A673 (cell line): ENCODE results near the gene OR52B6. TPM values are rescaled to one million over a fixed set of nuclear protein-coding genes. Genes with fewer than 3 reads are reported as not detected.

ENCODE experiments used
- BruUV-seq: library from RNA; stranded (reverse); fragments of 400-500 nt; replicated peaks from 2 replicates; lab custom pipeline; 2021; lab: Mats Ljungman, UMichigan
- CTCF ChIA-PET: fragments of 300-600 bp; sonication (Branson Sonifier 250); formaldehyde crosslinking; loops from one replicate; lab custom pipeline; 2022; ENCODE audit warnings: antibody characterized with exemption; lab: Charles Lee
- POLR2A ChIA-PET: fragments of 300-600 bp; sonication (Branson Sonifier 250); formaldehyde crosslinking; loops from one replicate; lab custom pipeline; 2022; ENCODE audit warnings: antibody characterized with exemption; ENCODE audit not compliant: low non-redundant PET; lab: Charles Lee
- DNase-seq: peaks from one replicate; pipeline ENCODE4 v3.0.0-alpha.2; 2015; ENCODE audit warnings: low spot score
- H3K27ac ChIP-seq: fragments of 200-600 bp; sonication (generic); 2 replicates; pipeline ENCODE4 v1.5.1; 2016; ENCODE audit warnings: mixed run types, low read depth, mild to moderate bottlenecking, mixed read lengths, antibody characterized with exemption, low read length; ENCODE audit not compliant: poor library complexity, severe bottlenecking
- H3K27me3 ChIP-seq: fragments of 200-600 bp; sonication (generic); replicated peaks from 2 replicates; pipeline ENCODE4 v1.6.1; 2017; ENCODE audit warnings: mixed run types, low read depth, mild to moderate bottlenecking, mixed read lengths, antibody characterized with exemption, low read length; ENCODE audit not compliant: insufficient read depth, poor library complexity
- H3K36me3 ChIP-seq: fragments of 200-600 bp; sonication (generic); 2 replicates; pipeline ENCODE4 v1.6.1; 2016; ENCODE audit warnings: mixed run types, mild to moderate bottlenecking, mixed read lengths, antibody characterized with exemption, low read length; ENCODE audit not compliant: insufficient read depth, poor library complexity, severe bottlenecking
- H3K4me1 ChIP-seq: fragments of 200-600 bp; sonication (generic); 2 replicates; pipeline ENCODE4 v1.6.1; 2017; ENCODE audit warnings: mixed run types, mild to moderate bottlenecking, mixed read lengths, antibody characterized with exemption, low read length; ENCODE audit not compliant: insufficient read depth, poor library complexity, severe bottlenecking
- H3K4me3 ChIP-seq: fragments of 200-600 bp; sonication (generic); 2 replicates; pipeline ENCODE4 v1.5.1; 2016; ENCODE audit warnings: low read depth, mixed run types, mild to moderate bottlenecking, mixed read lengths, low read length; ENCODE audit not compliant: poor library complexity, severe bottlenecking
- H3K9me3 ChIP-seq: fragments of 200-600 bp; sonication (generic); 2 replicates; pipeline ENCODE4 v1.6.1; 2016; ENCODE audit warnings: mixed run types, low read depth, mild to moderate bottlenecking, mixed read lengths, antibody characterized with exemption, low read length; ENCODE audit not compliant: poor library complexity, severe bottlenecking
- EZH2 ChIP-seq: fragments of 200-600 bp; sonication (generic); IDR thresholded peaks from 2 replicates; pipeline ENCODE4 v1.6.1; 2017; ENCODE audit warnings: borderline replicate concordance, low read depth, mild to moderate bottlenecking, mixed read lengths, antibody characterized with exemption, low read length; ENCODE audit not compliant: poor library complexity, severe bottlenecking
- intact Hi-C: fragments of 100-400 bp; cut with micrococcal nuclease; formaldehyde crosslinking; loops from one replicate; pipeline ENCODE4 v1.10.0; 2022; ENCODE audit not compliant: unreplicated experiment
- total RNA-seq: library from RNA; stranded (reverse); gene quantifications from 2 replicates; pipeline ENCODE4 v1.2.3, GENCODE V29; 2021
- TF ChIP-seq, protein P1 (sequence below): fragments of 300-800, 200-600 bp; sonication (generic); conservative IDR thresholded peaks from 2 replicates; pipeline ENCODE4 v1.5.1; 2017; ENCODE audit warnings: low read depth, mild to moderate bottlenecking, antibody characterized with exemption, low read length, moderate library complexity, mixed read lengths

OR52B6 gene
- total RNA-seq, 1 experiment from 2014 or later, result not detected

DNA sequence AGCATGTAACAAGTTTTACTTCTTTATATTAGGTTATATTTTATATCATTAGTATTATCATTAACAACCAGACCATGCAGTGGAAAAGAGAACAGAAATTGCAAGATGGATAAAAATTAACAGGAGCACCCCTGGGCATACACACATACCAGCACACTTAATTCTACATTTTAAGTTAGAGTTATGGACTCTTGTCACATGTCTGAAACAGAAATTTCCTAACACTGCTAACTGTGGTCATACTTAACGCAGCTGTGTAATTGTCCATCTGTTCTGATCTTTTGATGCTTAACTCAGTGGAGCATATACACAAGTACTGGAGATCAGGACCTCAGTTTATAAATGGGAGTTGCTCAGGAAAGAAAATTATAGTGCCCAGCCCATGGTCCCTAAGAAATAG is 32.7 kb upstream of the OR52B6 start:
- no peaks in the 10 kb centered on the region for H3K27me3 ChIP-seq
- no peaks in the 10 kb centered on the region for H3K4me1 ChIP-seq
- no peak overlapping the region for H3K27ac ChIP-seq
- TF ChIP-seq, protein P1, sequence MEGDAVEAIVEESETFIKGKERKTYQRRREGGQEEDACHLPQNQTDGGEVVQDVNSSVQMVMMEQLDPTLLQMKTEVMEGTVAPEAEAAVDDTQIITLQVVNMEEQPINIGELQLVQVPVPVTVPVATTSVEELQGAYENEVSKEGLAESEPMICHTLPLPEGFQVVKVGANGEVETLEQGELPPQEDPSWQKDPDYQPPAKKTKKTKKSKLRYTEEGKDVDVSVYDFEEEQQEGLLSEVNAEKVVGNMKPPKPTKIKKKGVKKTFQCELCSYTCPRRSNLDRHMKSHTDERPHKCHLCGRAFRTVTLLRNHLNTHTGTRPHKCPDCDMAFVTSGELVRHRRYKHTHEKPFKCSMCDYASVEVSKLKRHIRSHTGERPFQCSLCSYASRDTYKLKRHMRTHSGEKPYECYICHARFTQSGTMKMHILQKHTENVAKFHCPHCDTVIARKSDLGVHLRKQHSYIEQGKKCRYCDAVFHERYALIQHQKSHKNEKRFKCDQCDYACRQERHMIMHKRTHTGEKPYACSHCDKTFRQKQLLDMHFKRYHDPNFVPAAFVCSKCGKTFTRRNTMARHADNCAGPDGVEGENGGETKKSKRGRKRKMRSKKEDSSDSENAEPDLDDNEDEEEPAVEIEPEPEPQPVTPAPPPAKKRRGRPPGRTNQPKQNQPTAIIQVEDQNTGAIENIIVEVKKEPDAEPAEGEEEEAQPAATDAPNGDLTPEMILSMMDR, result no peak
- TF ChIP-seq EZH2, result no peak
- H3K9me3 ChIP-seq, result no peaks in the 10 kb centered on the region
- intact Hi-C loops, result no loop called here
- ChIA-PET POLR2A (no interaction called here), CTCF (no interaction called here)
- no peak overlapping the region for H3K4me3 ChIP-seq
- no peak for DNase-seq
- no peaks in the 10 kb centered on the region for H3K36me3 ChIP-seq
- BruUV-seq, result no TSS peak

DNA sequence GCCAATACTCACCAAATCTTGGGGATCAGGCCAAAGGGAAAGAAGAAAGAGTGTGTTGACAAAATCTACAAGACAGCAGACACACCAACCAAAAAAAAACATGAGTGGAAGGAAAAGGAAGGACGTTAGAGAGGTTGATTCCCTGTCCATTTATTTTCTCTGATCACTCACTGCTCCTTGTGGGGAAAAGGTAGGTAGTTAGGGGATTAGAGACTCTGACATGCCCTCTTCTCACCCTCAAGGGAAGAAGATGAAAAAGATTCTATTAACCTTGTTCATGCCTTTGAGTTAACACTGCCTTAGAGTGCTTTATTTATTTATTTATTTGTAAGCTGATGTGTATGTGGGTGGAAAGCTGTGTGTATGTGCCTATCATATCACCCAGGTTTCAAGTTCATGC is 32.2 kb upstream of the OR52B6 start, which contains the start of gene OR52H1:
Gene OR52H1, minus strand, starts transcription at position 101 of the 400 bp plus-strand sequence. CDS start 3,035 bp downstream, outside the sequence.
- Histone ChIP-seq H3K36me3 (no peaks in the 10 kb centered on the region), H3K27me3 (no peaks in the 10 kb centered on the region), H3K9me3 (no peaks in the 10 kb centered on the region), H3K4me1 (no peaks in the 10 kb centered on the region), H3K27ac (no peak within 1 kb of the TSS), H3K4me3 (no peak within 1 kb of the TSS)
- intact Hi-C loops, result no loop called here
- POLR2A ChIA-PET, result no interaction called here
- CTCF ChIA-PET, result no interaction called here
- TF ChIP-seq, protein P1, result no peak
- TF ChIP-seq EZH2, result no peak
- no peak for DNase-seq
- BruUV-seq, result no TSS peak

DNA sequence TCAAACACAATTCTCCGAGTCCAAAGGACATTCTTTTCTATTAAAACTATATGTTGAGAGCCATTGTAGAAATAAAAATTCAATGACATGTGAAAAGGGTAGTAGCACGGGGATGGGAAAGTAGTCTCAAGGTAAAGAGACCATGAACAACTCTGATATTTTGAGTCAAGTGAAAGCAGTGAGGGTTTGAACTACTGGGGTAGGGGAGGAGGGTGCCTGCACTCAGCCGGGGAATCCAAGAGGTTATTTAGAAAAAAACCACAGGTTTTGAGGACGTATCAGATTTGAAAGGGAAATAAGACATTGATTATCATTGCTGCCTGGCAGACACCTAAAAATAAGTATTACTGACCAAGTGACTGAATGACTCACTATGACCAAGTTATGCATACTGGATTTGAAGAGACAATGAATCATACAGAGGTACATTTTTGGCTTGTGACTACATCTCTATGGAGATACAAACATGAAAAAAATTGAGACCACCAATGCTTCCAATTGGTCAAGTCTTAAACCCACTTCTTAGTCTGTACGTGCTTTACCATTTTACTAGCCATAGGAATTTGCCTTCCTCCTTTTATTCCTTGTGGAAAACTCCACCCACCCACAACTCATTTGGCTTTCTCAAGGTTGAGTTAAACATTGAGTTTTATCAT is 30.1 kb upstream of the OR52B6 start:
- CTCF ChIA-PET, result no interaction called here

More for the DNA sequence above, 30.1 kb upstream of the OR52B6 start:
- TF ChIP-seq, protein P1, result no peak
- TF ChIP-seq EZH2, result no peak
- H3K4me1 ChIP-seq, result no peaks in the 10 kb centered on the region
- no peak overlapping the region for H3K27ac ChIP-seq
- no peak for DNase-seq
- H3K9me3 ChIP-seq, result no peaks in the 10 kb centered on the region
- no peaks in the 10 kb centered on the region for H3K36me3 ChIP-seq
- POLR2A ChIA-PET, result no interaction called here
- H3K27me3 ChIP-seq, result no peaks in the 10 kb centered on the region
- H3K4me3 ChIP-seq, result no peak overlapping the region
- BruUV-seq, result no TSS peak
- intact Hi-C loops, result no loop called here
